ENCODE measurements around the gene CCDC9B.
A peak's percentile ranks its signal among the peaks of the same experiment; 100 is the strongest.

CCDC9B gene

DNA sequence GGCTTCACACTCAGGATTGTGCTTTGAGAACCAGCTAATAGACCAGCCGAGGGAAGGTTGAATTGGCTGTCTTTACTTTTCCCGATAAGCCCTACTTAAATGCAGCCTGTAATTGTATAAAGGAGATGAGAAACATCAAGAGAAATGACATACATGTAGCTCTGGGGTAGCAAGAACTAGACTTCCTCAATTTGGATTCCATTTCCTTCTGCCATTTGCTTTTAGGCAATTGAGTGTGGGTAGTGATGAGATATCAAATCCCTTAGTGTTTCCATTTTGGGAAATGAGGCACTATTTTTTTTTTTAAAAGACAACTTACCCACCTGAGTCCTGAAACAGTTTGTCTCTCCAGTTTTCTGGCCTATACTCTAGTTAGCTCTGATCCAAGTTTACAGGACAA lies 15.0 kb downstream of the CCDC9B start:
- no peak for DNase-seq

DNA sequence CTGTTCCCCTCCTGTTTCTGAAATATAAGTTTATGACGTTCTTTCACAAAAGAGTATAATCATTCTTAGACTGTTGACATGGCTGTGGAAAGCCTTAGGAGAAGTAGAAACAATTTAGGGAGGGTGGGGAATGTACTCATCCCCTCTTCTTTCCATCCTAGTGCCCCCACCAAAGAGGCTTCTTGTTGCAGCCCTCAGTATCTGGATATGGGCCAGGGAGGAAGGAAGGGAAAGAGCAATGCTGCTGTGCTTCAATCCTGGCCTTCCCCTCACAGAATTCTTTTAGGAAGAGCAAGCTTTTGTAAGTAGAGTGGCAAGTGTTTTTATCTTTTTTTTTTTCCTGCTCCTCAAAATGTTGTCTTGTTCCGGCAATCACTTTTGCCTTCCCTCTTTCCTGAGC lies 15.6 kb downstream of the CCDC9B start:
- DNase-seq: no peak

- DNase-seq: no peak
Measured at GRCh38 chr15:40323953-40324937, 16.5 kb downstream of the CCDC9B start.

DNA sequence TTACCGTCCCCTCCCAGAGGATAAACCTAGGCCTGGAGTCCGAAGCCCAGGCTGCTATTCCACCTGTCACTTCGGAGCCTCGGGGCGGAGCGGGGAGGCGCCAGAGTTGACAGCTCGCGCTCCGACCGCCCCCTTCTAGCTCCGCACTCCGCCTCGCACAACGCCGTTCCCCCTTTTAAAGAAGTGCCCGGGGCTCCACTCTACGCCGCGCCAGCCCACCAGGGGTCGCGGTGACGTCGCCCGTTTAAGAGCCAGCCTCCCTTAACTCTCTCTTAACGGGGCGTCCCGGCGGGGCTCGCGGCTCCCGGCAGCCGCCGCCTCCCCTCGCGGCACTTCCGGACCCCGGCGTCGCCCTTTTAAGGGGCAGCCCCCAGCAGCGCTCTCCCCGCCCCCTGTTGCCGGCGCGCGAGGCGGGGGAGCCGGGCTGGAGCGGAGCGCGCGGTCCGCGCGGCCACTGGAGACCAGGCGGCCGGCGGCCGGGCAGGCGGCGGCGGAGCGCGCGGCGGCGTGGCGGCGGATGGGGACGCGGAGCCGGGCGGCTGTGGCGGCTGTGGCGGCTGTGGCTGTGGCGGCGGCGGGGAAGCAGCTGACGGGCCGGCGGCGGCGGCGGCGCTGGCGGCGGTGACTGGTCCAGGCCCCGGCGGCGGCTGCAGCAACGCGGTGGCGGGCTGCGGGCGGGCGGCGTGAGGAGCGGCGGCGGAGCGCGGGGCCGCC lies 17.3 kb downstream of the CCDC9B start, which contains the start of gene INAFM2:
Gene INAFM2 (plus strand): TSS at position 454 of the 714 bp plus-strand sequence. CDS start 364 bp downstream, outside the sequence.
- DNase-seq: peak; percentile 92

DNA sequence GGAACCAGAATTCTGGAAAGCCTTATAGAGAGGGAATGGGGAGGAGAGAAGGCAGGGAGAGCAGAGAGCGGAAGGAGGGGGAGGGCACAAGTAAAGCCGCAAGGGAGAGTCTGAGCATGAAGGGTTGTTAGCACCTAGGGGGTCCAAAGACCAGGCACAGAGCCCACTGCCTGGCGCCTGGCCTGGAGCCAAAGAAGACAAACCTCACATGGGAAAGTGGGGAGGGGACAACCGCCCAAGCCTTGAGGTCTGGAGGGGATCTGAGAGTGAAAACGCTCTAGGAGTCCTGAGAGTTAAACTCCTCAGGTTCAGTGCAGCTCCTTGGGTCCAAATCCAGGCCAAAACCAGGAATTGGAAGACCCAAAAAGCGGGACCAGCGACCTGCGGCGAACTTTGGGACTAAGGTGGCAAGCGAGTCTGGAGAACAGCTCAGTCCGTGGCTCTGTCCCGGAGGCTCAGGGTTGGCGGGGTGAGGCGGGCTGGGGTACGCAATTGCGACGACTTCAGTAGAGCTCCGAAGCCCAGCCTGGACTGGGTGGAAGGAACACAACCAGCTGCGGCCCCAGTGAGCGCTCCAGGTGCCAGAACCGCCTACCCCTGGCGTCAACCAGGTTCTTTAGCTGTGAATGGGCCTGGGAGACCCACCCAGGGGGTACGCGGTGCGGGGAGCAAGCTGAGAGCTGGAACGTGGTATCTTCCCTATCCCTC lies 18.1 kb downstream of the CCDC9B start:
- DNase-seq: no peak

GRCh38 chr15:40320931-40321371 lies 19.8 kb downstream of the CCDC9B start:
- peak; percentile 59 for DNase-seq

GRCh38 chr15:40320409-40320808 lies 20.3 kb downstream of the CCDC9B start:
- no peak for DNase-seq

- DNase-seq: no peak
Measured at GRCh38 chr15:40317580-40317979, 23.2 kb downstream of the CCDC9B start.

GRCh38 chr15:40316931-40317330 lies 23.8 kb downstream of the CCDC9B start:
- no peak for DNase-seq

- peak; percentile 68 for DNase-seq
Measured at GRCh38 chr15:40314723-40315276, 25.9 kb downstream of the CCDC9B start.

DNA sequence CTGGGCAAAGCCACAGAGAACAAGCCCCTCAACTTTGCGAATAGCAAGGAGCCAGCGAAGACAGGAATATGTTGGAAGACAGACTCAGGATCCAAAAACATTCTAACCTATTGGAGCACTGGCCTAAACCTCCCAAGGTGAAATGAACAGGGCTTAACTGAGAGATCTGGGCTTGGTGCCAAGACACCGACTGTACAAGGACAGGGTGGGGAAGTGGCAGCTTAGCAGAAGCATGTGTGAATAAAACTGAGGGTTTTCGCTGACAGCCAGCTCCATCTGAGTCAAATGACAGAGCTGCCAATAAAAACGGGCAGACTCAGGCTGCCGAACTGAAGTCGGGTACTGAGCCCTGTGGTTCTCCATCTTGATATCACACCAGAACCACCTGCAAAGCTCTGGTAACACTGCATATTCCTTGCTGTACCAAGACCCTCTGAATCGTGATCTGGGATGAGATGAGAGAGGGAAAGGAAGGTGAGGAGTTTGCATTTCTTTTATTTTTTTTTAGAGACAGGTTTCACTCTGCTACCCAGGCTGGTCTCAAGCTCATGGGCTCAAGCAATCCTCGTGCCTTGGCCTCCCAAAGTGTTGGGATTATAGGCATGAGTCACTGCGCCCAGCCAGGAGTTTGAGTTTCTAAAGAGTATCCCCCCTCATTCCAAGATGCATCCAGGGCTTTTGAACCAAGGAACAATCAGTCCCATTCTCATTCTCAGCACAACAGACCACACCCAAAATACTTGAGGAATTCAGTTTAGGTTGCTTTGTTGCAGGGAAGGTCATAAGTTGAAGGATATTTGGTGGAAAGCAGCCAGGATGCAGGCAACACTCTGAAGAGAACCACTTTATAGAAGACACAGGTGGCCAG lies 27.0 kb downstream of the CCDC9B start:
- DNase-seq: no peak

DNA sequence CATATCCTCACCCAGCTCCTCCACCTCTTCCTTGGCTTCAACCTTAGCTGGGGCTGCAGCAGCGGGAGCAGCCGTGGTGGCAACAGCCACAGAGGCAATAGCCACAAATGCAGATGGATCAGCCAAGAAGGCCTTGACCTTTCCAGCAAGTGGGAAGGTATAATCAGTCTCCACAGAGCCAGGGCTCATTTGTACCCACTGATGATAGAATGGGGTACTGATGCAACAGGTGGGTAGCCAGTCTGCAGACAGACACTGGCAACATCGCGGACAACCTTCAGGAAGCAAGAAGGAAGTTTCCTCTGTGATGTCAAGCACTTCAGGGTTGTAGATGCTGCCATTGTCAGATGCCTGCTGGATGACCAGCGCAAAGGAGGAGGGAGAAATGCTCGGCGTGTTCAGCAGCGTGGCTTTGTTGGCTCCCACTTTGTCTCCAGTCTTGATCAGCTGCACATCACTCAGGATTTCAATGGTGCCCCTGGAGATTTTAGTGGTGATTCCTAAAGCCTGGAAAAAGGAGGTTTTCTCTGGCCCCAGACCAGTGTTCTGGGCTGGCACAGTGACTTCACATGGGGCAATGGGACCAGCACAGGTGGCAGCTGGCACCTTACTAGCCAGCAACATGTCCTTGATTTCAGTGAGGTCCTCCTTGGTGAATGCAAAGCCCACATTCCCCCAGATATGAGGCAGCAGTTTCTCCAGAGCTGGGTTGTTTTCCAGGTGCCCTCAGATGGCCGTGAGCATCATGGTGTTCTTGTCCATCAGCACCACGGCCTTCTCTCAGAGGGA lies 28.2 kb downstream of the CCDC9B start:
- no peak for DNase-seq

DNA sequence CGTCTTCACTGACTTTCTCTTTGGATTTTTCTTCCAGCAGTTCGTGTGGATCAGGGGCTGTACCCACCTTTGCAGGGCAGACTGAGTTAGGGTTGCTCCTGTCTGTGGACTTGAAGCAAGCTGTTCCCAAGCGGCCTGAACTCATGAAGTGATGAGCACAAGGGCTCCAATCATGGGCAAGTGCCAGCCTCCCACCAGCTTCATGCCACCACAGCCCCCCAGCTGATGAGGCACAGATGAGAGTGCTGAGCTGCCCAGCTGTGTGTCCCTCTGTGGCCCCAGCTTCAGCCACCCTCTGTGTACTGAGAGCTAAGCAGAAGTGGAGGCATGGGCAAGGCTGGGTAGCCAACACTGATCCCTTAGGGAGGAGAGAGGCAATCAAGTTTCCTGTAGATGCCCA lies 29.7 kb downstream of the CCDC9B start:
- DNase-seq: no peak

DNA sequence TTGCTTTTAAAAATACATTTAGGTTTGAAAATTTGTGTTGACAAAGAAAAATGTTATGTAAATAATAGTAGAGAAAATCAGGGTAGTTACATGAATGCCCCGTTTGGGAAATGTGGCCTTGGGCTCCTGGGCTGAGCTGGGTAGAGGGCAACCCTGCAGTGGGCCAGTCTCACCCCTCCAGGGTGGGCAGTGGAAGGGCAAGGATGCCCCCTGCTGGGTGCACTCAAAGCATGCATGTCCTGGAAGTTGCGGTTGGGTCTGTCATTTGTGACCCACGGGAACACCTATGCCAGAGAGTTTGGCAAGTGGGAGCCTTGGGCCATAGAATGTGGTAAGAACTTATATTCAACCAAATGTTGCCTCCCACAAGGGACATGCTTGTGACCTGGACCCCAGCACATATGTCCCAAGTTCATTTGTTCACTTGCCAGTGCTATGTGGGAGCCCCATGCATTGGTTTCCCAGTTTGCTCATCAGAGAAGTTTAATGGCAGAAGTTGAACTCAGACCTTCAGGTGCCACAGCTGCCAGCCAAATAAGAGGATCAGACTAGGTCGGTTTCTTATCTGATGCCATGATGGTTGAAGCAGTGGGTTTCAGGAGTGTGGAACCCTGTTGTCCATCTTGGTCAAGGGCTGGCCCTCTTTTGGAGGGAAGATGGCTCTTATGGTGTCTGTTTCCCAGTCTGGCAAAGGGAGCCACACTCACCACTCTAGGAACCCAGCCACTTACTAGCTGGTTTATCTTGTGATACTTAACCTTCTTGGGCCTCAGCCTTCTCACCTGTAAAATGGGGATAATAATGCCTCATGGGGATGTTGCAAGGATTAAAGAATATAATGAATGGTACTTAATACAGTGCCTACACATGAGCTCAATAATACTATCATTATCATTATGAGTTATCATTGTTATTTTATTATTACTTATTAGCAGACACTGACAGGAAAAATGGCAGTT lies 30.5 kb downstream of the CCDC9B start:
- DNase-seq: no peak

DNA sequence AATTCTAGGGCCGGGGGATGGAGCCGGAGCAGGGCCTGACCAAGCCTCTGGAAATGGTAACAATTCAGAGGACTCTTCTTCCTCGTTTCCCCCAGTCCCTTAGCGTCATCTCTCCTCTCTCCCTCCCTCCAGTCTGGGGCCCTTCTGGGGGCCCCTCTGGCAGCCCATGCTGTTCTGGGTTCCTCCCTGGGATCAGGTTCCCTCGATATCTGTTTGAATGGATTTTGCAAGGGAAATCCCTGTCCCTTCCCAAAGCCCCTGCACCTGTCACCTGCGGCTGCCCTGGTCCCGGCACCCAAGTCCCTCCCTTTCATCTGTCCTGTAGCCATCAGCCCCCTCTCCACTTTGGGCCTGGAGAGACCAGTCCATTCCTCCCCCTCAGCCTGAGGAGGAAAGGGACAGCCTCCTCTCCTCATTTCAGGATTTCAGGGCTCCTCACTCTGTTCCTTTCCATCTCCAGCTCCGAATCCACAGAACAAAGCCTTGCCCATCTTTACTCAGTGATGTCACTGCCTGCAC lies 31.3 kb downstream of the CCDC9B start:
- no peak for DNase-seq

DNA sequence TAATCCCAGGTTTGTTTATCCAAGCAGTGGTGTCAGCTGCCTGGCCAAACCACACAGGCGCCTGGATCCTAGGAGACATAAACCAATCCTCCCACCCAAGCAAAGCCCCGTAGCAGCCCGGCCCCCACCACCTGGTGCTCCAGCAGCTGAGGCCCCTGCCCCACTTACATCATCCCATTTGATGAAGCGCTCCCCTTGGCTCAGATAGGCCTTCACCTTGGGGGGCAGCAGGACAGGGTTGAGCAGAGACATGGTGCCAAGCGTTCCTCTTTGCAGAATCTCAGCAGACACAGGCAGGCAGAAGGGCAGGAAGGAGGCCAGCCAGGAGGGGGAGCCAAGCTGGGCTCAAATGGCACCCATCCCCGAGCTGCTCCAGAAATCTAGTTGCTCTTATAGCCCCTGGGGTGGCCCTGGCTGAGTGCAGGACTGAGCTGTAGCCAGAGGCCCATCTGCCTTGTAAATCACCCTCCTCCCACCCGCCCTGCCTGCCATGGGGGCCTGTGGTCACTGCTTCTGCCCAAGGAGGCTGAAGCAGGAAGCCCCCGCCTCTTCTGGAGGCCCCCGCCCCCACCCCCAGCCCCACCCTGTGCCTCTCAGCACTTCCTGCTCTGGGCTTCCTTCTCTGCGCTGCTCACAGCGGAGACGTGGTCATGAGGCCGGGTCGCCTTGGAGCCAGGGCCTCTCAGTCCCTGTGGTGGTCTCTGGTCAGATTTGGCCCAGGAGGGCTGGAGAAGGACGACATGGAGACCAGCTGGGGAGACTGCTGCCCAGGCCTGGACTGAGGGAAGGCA lies 33.1 kb downstream of the CCDC9B start, which contains the start of gene PLCB2:
Gene PLCB2 (minus strand): TSS at position 515 of the 791 bp plus-strand sequence. CDS start 263 bp downstream, at position 252.
- DNase-seq: no peak

DNA sequence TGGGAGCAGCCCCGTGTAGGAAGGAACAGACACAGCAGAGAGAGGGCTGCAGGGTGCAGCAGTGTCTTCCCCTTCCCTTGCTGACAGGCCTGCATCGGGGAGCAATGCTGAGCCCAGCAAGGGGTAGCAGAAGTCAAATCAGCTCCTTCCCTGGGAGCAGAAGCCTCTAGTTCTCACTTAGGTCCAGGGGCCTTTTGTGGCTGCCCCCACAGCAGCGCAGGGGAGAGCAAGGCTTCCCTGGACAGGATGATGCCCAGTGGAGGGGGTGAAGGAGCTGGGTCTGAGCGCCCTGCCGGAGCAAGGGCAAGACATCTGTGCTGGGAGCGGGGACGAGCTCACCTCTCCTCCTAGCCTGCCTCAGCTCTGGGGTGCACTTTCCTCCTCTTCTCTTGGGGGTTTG lies 33.8 kb downstream of the CCDC9B start:
- DNase-seq: no peak

- no peak for DNase-seq
Measured at GRCh38 chr15:40306371-40306770, 34.4 kb downstream of the CCDC9B start.

Measured in HCEC 1CT (cell line).